Jurkat, Clone E6-1 (cell line): ENCODE data around the gene CD300H.
"Not testable (repeated sequence)": the region's sequence is repeated elsewhere in the genome, so short reads cannot be mapped to it uniquely, and the experiment has no call there.

Experiments
- DNase-seq: peaks from one replicate; pipeline ENCODE4 v3.0.0-alpha.2; 2011; ENCODE audit warnings: low read depth, low spot score
- H3K4me3 ChIP-seq: 2 replicates; pipeline ENCODE4 v1.5.1; 2011; ENCODE audit warnings: mild to moderate bottlenecking, low read length, control low read depth, moderate library complexity

Gene CD300H

GRCh38 chr17:74536890-74537289 lies 30.4 kb downstream of the CD300H start:
- no peak for DNase-seq
- no peak overlapping the region for H3K4me3 ChIP-seq

GRCh38 chr17:74532115-74532514 lies 35.2 kb downstream of the CD300H start:
- DNase-seq = peak; percentile 16
- H3K4me3 ChIP-seq = no peak overlapping the region

GRCh38 chr17:74531231-74531761 lies 36.0 kb downstream of the CD300H start, which contains the start of gene CD300LB:
TSS of gene CD300LB (minus strand) at chr17:74531475. CDS start at chr17:74531350, 125 bp downstream.
- DNase-seq = no peak
- H3K4me3 ChIP-seq = no peak within 1 kb of the TSS

DNA sequence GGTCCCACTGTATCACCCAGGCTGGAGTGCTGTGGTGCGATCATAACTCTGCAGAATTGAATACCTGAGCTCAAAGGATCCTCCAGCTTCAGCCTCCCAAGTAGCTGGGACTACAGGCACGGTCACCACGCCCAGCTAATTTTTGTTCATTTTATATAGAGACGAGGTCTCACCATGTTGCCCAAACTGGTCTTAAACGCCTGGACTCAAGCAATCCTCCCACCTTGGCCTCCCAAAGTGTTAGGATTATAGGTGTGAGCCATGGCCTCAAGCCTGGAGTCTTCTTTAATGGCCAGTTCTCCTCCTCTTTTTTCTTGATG lies 36.5 kb downstream of the CD300H start:
- H3K4me3 ChIP-seq = no peak overlapping the region
- no peak for DNase-seq

GRCh38 chr17:74529243-74529642 lies 38.1 kb downstream of the CD300H start:
- DNase-seq = no peak
- no peak overlapping the region for H3K4me3 ChIP-seq

GRCh38 chr17:74528491-74529199 lies 38.7 kb downstream of the CD300H start:
- DNase-seq = no peak
- no peak overlapping the region for H3K4me3 ChIP-seq

DNA sequence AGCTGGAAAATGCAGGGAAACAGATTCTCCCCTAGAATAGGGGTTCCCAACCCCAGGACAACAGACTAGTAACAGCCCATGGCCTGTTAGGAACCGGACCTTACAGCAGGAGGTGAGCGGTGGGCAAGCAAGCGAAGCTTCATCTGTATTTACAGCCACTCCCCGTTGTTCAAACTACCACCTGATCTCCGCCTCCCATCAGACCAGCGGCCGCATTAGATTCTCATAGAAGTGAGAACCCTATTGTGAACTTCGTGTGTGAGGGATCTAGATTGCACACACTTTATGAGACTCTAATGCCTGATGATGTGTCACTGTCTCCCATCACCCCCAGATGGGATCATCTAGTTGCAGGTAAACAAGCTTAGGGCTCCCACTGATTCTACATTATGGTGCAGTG lies 39.6 kb downstream of the CD300H start:
- DNase-seq = no peak
- H3K4me3 ChIP-seq = no peak overlapping the region

GRCh38 chr17:74527081-74527480 lies 40.2 kb downstream of the CD300H start:
- H3K4me3 ChIP-seq = no peak overlapping the region
- no peak for DNase-seq

- H3K4me3 ChIP-seq = no peak overlapping the region
Measured at GRCh38 chr17:74526681-74527080, 40.6 kb downstream of the CD300H start.

GRCh38 chr17:74525781-74526288 lies 41.5 kb downstream of the CD300H start:
- DNase-seq = no peak
- no peak overlapping the region for H3K4me3 ChIP-seq

More at GRCh38 chr17:74526681-74527080, 40.6 kb downstream of the CD300H start:
- DNase-seq = no peak

- H3K4me3 ChIP-seq = no peak overlapping the region
- no peak for DNase-seq
Measured at GRCh38 chr17:74525465-74525725, 41.9 kb downstream of the CD300H start.

- H3K4me3 ChIP-seq = no peak overlapping the region
- DNase-seq = no peak
Measured at GRCh38 chr17:74524653-74525464, 42.5 kb downstream of the CD300H start.

GRCh38 chr17:74523308-74523707 lies 44.0 kb downstream of the CD300H start:
- H3K4me3 ChIP-seq = no peak overlapping the region
- no peak for DNase-seq

DNA sequence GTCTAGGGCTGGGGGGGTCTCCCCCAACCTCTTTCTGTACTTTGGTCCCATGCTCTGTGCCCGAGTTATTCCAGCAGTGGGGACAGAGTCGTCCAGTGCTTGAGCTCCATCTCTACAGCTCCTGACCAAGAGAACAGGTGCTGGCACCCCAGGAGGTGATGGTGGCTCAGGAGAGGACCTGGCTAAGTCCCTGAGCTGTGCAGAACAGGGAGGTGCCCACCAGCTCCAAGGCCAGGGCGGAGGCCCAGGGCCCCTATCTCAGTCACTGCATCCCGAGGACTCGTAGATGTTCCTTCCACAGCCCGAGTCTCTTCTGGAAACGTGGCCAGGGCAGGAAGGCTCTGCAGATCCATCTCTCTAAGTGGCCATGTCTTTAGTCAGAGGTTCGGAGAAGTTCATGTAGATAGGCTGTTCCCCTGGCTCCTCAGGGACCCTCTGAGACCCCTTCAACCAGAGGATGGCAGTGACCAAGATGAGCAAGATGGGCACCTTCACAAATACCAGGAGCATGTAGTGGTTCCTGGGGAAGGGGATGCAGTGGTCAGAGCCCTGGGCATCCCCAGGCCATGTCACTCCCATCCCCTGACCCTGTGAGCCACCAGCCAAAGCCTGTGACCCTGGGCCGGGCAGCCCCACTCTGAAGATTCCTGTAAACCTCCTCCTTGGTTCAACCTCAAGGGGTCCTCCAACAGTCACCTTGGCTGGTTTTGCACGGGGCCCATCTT lies 44.8 kb downstream of the CD300H start:
- DNase-seq = no peak

GRCh38 chr17:74521701-74522201 lies 45.6 kb downstream of the CD300H start:
- no peak overlapping the region for H3K4me3 ChIP-seq
- no peak for DNase-seq

More for the DNA sequence above, 44.8 kb downstream of the CD300H start:
- no peak overlapping the region for H3K4me3 ChIP-seq

DNA sequence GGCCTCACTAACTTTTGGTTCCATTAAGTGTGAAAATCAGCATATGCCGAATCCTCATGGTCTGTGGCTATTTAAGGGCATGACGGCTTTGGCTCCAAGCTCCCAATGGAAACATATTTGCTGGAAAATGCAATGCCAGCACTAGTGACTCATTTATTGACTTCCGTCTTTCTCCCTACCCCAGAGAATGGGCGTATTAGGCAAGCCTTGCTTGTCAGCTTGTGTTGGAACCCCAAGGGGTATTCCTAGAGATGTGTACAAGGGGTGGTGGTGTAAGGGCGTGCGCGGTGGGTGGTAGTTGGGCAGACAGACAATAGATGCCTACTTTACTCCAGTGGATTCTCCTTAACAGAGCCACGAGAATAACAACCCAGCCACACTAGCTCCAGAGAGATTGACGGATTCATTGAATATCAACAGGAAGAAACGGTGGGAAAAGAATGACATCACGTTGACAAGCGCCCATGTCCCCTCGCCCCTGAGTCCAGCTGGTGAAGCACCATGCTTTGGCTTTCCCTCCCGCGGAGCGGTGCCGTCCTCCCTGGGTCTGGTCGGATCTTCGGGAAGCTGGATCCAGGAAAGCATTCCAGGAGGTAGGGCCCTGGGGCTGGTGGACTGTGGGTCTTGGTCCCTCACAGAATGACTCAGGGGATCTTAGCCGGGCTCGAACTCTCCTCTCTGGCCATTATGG lies 46.4 kb downstream of the CD300H start:
- H3K4me3 ChIP-seq = no peak overlapping the region
- DNase-seq = no peak

- DNase-seq = no peak
Measured at GRCh38 chr17:74520016-74520434, 47.3 kb downstream of the CD300H start.

DNA sequence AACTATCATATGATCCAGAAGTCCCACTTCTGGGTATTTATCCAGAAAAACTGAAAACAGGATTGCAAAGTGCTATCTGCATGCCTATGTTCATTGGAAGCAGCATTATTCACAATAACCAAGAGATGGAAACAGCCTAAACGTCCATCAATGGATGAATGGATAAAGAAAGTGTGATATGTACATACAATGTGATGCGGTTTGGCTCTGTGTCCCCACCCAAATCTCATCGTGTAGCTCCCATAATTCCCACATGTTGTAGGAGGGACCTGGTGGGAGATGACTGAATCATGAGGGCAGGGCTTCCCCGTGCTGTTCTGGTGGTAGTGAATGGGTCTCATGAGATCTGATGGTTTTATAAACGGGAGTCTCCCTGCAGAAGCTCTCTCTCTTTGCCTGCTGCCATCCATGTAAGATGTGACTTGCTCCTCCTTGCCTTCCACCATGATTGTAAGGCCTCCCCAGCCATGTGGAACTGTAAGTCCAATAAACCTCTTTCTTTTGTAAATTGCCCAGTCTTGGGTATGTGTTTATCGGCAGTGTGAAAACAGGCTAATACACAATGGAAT lies 48.8 kb downstream of the CD300H start:
- DNase-seq, H3K4me3 ChIP-seq: not testable (repeated sequence)

More at GRCh38 chr17:74520016-74520434, 47.3 kb downstream of the CD300H start:
- no peak overlapping the region for H3K4me3 ChIP-seq
